Hippocampal formation (tissue), 2 donors: Measurements from ENCODE around the gene USP36.
"Not testable (repeated sequence)": the region's sequence is repeated elsewhere in the genome, so short reads cannot be mapped to it uniquely, and the experiment has no call there.

ENCODE experiments used
- DNase-seq, 2 donors: peaks; one replicate each; lab custom pipeline; 2025; lab: John Stamatoyannopoulos, UW

USP36 gene

GRCh38 chr17:78840780-78841611 is at the start of gene USP36:
USP36 (minus strand) TSS chr17:78840814; CDS start chr17:78836363, 4,451 bp downstream.
- peak; percentile 99 for DNase-seq

GRCh38 chr17:78890096-78890495 is 49.5 kb upstream of the USP36 start:
- not testable (repeated sequence) for DNase-seq

GRCh38 chr17:78889531-78889930 is 48.9 kb upstream of the USP36 start:
- no peak for DNase-seq

GRCh38 chr17:78888941-78889518 is 48.4 kb upstream of the USP36 start:
- DNase-seq = no peak

- DNase-seq = no peak
Observed at GRCh38 chr17:78886954-78887353, 46.3 kb upstream of the USP36 start.

- no peak for DNase-seq
Observed at GRCh38 chr17:78885956-78886355, 45.3 kb upstream of the USP36 start.

- DNase-seq = no peak
Observed at GRCh38 chr17:78884876-78885667, 44.5 kb upstream of the USP36 start.

GRCh38 chr17:78884148-78884825 is 43.7 kb upstream of the USP36 start:
- DNase-seq = peak; percentile 44 to 72

- DNase-seq = peak; percentile 88 to 89
Observed at GRCh38 chr17:78883533-78884131, 43.0 kb upstream of the USP36 start.

- no peak for DNase-seq
Observed at GRCh38 chr17:78883089-78883532, 42.5 kb upstream of the USP36 start.

GRCh38 chr17:78882540-78883088 is 42.0 kb upstream of the USP36 start:
- DNase-seq = no peak

GRCh38 chr17:78879635-78880186 is 39.1 kb upstream of the USP36 start:
- no peak for DNase-seq

GRCh38 chr17:78878871-78879527 is 38.4 kb upstream of the USP36 start:
- DNase-seq = no peak

GRCh38 chr17:78878261-78878660 is 37.6 kb upstream of the USP36 start:
- DNase-seq = no peak

- not testable (repeated sequence) for DNase-seq
Observed at GRCh38 chr17:78876954-78877517, 36.4 kb upstream of the USP36 start.

- no peak for DNase-seq
Observed at GRCh38 chr17:78876094-78876597, 35.5 kb upstream of the USP36 start.

- DNase-seq = no peak
Observed at GRCh38 chr17:78875363-78876093, 34.9 kb upstream of the USP36 start.

GRCh38 chr17:78873519-78874340 is 33.1 kb upstream of the USP36 start:
- peak; percentile 47 to 49 for DNase-seq
